ENCODE measurements around the gene CAV3.

DNA sequence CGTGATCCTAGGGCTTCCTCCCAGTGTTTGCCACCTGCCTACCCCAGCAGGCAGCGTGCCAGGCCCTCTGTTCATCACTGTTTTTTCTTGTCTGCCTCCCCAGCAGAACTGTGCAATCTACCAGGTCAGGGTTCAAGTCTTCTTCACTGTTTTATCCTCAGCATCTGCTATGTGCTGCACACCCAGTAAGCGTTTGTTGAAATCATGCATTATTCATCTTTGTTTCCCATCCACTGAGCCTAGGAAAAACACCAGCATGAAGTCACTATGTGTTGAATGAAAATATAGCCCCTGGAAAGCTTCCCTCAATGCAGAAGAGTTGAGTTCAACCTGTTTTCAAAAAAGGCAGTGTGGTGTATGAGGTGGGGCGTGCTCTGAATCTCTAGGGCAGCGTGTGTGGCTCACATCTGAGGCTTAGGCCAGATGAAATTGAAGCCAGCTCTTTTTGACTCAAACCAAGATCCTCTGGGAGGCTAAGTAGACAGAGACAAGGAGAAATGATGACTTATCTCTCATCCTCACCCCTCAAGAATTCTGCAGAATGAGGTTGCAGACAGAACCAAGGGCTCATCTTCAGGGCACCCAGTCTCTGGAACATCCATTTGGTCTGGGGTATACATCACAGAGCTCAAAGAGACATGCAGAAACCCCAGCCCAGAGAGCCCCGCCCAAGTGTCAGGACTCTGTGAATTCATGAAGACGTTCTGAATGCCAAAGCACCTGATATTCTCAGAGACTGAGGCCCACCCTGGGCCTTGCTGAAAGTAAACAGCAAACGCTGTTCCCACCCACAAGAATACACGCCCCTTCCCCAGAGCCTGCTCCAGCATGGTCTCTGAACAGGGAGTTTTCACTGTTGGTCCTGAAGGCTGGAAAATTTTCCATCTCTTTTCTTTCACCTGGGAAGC lies 5.7 kb upstream of the CAV3 start:
- TF ChIP-seq, protein P1, sequence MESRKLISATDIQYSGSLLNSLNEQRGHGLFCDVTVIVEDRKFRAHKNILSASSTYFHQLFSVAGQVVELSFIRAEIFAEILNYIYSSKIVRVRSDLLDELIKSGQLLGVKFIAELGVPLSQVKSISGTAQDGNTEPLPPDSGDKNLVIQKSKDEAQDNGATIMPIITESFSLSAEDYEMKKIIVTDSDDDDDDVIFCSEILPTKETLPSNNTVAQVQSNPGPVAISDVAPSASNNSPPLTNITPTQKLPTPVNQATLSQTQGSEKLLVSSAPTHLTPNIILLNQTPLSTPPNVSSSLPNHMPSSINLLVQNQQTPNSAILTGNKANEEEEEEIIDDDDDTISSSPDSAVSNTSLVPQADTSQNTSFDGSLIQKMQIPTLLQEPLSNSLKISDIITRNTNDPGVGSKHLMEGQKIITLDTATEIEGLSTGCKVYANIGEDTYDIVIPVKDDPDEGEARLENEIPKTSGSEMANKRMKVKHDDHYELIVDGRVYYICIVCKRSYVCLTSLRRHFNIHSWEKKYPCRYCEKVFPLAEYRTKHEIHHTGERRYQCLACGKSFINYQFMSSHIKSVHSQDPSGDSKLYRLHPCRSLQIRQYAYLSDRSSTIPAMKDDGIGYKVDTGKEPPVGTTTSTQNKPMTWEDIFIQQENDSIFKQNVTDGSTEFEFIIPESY (IDR thresholded peaks at IDR 0.05), result no peak
- TF ChIP-seq, protein P2, sequence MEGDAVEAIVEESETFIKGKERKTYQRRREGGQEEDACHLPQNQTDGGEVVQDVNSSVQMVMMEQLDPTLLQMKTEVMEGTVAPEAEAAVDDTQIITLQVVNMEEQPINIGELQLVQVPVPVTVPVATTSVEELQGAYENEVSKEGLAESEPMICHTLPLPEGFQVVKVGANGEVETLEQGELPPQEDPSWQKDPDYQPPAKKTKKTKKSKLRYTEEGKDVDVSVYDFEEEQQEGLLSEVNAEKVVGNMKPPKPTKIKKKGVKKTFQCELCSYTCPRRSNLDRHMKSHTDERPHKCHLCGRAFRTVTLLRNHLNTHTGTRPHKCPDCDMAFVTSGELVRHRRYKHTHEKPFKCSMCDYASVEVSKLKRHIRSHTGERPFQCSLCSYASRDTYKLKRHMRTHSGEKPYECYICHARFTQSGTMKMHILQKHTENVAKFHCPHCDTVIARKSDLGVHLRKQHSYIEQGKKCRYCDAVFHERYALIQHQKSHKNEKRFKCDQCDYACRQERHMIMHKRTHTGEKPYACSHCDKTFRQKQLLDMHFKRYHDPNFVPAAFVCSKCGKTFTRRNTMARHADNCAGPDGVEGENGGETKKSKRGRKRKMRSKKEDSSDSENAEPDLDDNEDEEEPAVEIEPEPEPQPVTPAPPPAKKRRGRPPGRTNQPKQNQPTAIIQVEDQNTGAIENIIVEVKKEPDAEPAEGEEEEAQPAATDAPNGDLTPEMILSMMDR (IDR thresholded peaks at IDR 0.05; ENCODE audit: low read depth, low read length, missing input control), result no peak
- TF ChIP-seq GABPA (IDR thresholded peaks at IDR 0.05 in 1 of 2, conservative IDR thresholded peaks at IDR 0.05 in 1 of 2) (no peak), JUND (IDR thresholded peaks at IDR 0.05) (no peak), RXRA (IDR thresholded peaks at IDR 0.05) (no peak), HNF4A (conservative IDR thresholded peaks at IDR 0.05) (no peak), RAD21 (IDR thresholded peaks at IDR 0.05) (no peak)
- TF ChIP-seq, protein P3, sequence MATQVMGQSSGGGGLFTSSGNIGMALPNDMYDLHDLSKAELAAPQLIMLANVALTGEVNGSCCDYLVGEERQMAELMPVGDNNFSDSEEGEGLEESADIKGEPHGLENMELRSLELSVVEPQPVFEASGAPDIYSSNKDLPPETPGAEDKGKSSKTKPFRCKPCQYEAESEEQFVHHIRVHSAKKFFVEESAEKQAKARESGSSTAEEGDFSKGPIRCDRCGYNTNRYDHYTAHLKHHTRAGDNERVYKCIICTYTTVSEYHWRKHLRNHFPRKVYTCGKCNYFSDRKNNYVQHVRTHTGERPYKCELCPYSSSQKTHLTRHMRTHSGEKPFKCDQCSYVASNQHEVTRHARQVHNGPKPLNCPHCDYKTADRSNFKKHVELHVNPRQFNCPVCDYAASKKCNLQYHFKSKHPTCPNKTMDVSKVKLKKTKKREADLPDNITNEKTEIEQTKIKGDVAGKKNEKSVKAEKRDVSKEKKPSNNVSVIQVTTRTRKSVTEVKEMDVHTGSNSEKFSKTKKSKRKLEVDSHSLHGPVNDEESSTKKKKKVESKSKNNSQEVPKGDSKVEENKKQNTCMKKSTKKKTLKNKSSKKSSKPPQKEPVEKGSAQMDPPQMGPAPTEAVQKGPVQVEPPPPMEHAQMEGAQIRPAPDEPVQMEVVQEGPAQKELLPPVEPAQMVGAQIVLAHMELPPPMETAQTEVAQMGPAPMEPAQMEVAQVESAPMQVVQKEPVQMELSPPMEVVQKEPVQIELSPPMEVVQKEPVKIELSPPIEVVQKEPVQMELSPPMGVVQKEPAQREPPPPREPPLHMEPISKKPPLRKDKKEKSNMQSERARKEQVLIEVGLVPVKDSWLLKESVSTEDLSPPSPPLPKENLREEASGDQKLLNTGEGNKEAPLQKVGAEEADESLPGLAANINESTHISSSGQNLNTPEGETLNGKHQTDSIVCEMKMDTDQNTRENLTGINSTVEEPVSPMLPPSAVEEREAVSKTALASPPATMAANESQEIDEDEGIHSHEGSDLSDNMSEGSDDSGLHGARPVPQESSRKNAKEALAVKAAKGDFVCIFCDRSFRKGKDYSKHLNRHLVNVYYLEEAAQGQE (IDR thresholded peaks at IDR 0.05), result no peak
- TF ChIP-seq, protein P4, sequence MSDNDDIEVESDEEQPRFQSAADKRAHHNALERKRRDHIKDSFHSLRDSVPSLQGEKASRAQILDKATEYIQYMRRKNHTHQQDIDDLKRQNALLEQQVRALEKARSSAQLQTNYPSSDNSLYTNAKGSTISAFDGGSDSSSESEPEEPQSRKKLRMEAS (IDR thresholded peaks at IDR 0.05), result no peak

All from liver (tissue), 3 donors.